ENCODE data around the gene RNPEPL1. TPM values are rescaled to one million over a fixed set of nuclear protein-coding genes. Genes with fewer than 3 reads are reported as not detected.
A peak's percentile ranks its signal among the peaks of the same experiment; 100 is the strongest.

RNPEPL1 gene
- total RNA-seq, 1 experiment from 2014 or later = 31.5 TPM

- Mint-ChIP-seq H3K36me3 (ENCODE audit: insufficient read depth, unreplicated experiment) (peaks cover 11% of the 10 kb centered on the region), H3K9me3 (ENCODE audit: unreplicated experiment) (no peaks in the 10 kb centered on the region), H3K4me1 (ENCODE audit: insufficient read depth, unreplicated experiment) (peaks cover 54% of the 10 kb centered on the region), H3K27me3 (ENCODE audit: insufficient read depth, unreplicated experiment) (no peaks in the 10 kb centered on the region), H3K27ac (ENCODE audit: low read depth, unreplicated experiment) (no peak overlapping the region), H3K4me3 (ENCODE audit: unreplicated experiment) (no peak overlapping the region)
- TF ChIP-seq, protein P1, sequence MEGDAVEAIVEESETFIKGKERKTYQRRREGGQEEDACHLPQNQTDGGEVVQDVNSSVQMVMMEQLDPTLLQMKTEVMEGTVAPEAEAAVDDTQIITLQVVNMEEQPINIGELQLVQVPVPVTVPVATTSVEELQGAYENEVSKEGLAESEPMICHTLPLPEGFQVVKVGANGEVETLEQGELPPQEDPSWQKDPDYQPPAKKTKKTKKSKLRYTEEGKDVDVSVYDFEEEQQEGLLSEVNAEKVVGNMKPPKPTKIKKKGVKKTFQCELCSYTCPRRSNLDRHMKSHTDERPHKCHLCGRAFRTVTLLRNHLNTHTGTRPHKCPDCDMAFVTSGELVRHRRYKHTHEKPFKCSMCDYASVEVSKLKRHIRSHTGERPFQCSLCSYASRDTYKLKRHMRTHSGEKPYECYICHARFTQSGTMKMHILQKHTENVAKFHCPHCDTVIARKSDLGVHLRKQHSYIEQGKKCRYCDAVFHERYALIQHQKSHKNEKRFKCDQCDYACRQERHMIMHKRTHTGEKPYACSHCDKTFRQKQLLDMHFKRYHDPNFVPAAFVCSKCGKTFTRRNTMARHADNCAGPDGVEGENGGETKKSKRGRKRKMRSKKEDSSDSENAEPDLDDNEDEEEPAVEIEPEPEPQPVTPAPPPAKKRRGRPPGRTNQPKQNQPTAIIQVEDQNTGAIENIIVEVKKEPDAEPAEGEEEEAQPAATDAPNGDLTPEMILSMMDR (IDR thresholded peaks at IDR 0.05; ENCODE audit: unreplicated experiment) = no peak
- no TSS peak for BruUV-seq (replicated peaks)
- ChIA-PET POLR2A (interaction anchor here (8.0 kb wide), 1 partner anchor 21 kb away, joined by 275 read pairs; the partner anchor contains the start of genes ANKMY1 and DUSP28), CTCF (interaction anchor here (5.7 kb wide), 1 partner anchor 19 kb away, joined by 52 read pairs; no protein-coding TSS in a partner anchor)
- no peak for DNase-seq (ENCODE audit: unreplicated experiment)
- intact Hi-C loops (cut with micrococcal nuclease) = no loop called here
Measured at GRCh38 chr2:240583774-240584173, 15.5 kb downstream of the RNPEPL1 start.

DNA sequence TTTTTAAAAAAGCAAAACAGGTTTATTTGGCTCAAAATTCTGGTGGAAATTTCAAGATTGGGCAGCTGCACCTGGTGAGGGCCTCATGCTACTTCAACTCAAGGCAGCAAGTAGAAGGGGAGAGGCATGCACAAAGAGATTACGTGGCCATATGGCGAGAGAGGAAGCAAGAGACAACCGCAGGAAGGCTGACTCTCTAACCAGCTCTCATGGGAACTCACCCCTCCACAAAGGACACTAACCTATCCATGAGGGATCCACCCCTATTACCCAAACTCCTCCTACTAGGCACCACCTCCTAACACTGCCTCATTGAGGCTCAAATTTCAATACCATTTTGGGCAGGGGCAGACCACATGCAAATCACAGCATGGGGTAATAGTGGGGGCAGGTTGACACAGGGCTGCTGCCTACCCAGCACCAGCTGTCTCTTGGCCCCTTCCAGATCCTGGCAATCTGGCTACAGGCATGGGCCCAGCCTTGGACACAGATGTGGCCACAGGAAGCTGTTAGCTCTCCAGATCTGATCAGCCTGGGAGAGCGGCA is 16.3 kb downstream of the RNPEPL1 start:
- peak; percentile 81 for DNase-seq (ENCODE audit: unreplicated experiment)
- ChIA-PET CTCF (no interaction called here), POLR2A (interaction anchor here (8.0 kb wide), 1 partner anchor 22 kb away, joined by 275 read pairs; the partner anchor contains the start of genes ANKMY1 and DUSP28)
- H3K27me3 Mint-ChIP-seq (ENCODE audit: insufficient read depth, unreplicated experiment) = no peaks in the 10 kb centered on the region
- peaks cover 13% of the 10 kb centered on the region for H3K36me3 Mint-ChIP-seq (ENCODE audit: insufficient read depth, unreplicated experiment)
- intact Hi-C loops (cut with micrococcal nuclease) = no loop called here
- H3K27ac Mint-ChIP-seq (ENCODE audit: low read depth, unreplicated experiment) = no peak overlapping the region
- peaks cover 50% of the 10 kb centered on the region for H3K4me1 Mint-ChIP-seq (ENCODE audit: insufficient read depth, unreplicated experiment)
- BruUV-seq (replicated peaks) = no TSS peak
- peak overlapping the region; percentile 87 for H3K4me3 Mint-ChIP-seq (ENCODE audit: unreplicated experiment)
- TF ChIP-seq, protein P1 (IDR thresholded peaks at IDR 0.05; ENCODE audit: unreplicated experiment) = no peak
- H3K9me3 Mint-ChIP-seq (ENCODE audit: unreplicated experiment) = no peaks in the 10 kb centered on the region

- intact Hi-C loops (cut with micrococcal nuclease) = no loop called here
- Mint-ChIP-seq H3K9me3 (ENCODE audit: unreplicated experiment) (no peaks in the 10 kb centered on the region), H3K4me3 (ENCODE audit: unreplicated experiment) (peak overlapping the region; percentile 87), H3K4me1 (ENCODE audit: insufficient read depth, unreplicated experiment) (peaks cover 44% of the 10 kb centered on the region), H3K27me3 (ENCODE audit: insufficient read depth, unreplicated experiment) (no peaks in the 10 kb centered on the region), H3K36me3 (ENCODE audit: insufficient read depth, unreplicated experiment) (peaks cover 9% of the 10 kb centered on the region), H3K27ac (ENCODE audit: low read depth, unreplicated experiment) (no peak overlapping the region)
- no TSS peak for BruUV-seq (replicated peaks)
- TF ChIP-seq, protein P1 (IDR thresholded peaks at IDR 0.05; ENCODE audit: unreplicated experiment) = no peak
- no peak for DNase-seq (ENCODE audit: unreplicated experiment)
- CTCF ChIA-PET = interaction anchor here (0.7 to 4.3 kb wide), 4 partner anchors 19 to 456 kb away, joined by 3 to 28 read pairs (median 12); no protein-coding TSS in a partner anchor
- POLR2A ChIA-PET = interaction anchor here (1.4 to 8.0 kb wide), 5 partner anchors 11 to 730 kb away, joined by 3 to 275 read pairs (median 9); partner anchors contain the start of genes ANKMY1, DUSP28, HDLBP and RNPEPL1
Measured at GRCh38 chr2:240585101-240585500, 16.8 kb downstream of the RNPEPL1 start.

GRCh38 chr2:240585681-240586197 is 17.5 kb downstream of the RNPEPL1 start:
- intact Hi-C loops (cut with micrococcal nuclease) = loop anchor here (2.0 kb wide), 1 partner anchor 19 kb away; no protein-coding TSS in a partner anchor
- BruUV-seq (replicated peaks) = TSS peak; percentile 70
- CTCF ChIA-PET = interaction anchor here (0.6 to 4.3 kb wide), 6 partner anchors 20 to 457 kb away, joined by 3 to 28 read pairs (median 4); no protein-coding TSS in a partner anchor
- DNase-seq (ENCODE audit: unreplicated experiment) = no peak
- Mint-ChIP-seq H3K9me3 (ENCODE audit: unreplicated experiment) (no peaks in the 10 kb centered on the region), H3K36me3 (ENCODE audit: insufficient read depth, unreplicated experiment) (peaks cover 5% of the 10 kb centered on the region), H3K27me3 (ENCODE audit: insufficient read depth, unreplicated experiment) (no peaks in the 10 kb centered on the region), H3K4me1 (ENCODE audit: insufficient read depth, unreplicated experiment) (peaks cover 38% of the 10 kb centered on the region), H3K4me3 (ENCODE audit: unreplicated experiment) (peak overlapping the region; percentile 87), H3K27ac (ENCODE audit: low read depth, unreplicated experiment) (peak overlapping the region; percentile 94)
- POLR2A ChIA-PET = interaction anchor here (0.6 to 8.0 kb wide), 14 partner anchors 8 to 1308 kb away, joined by 3 to 275 read pairs (median 5); partner anchors contain the start of genes ANKMY1, DTYMK, DUSP28 and HDLBP
- TF ChIP-seq, protein P1 (IDR thresholded peaks at IDR 0.05; ENCODE audit: unreplicated experiment) = no peak
